ENCODE data around the gene SETD5. TPM values are rescaled to one million over a fixed set of nuclear protein-coding genes. Genes with fewer than 3 reads are reported as not detected.

The SETD5 gene
- total RNA-seq, 2 experiments from 2014 or later: 118 to 128 TPM

DNA sequence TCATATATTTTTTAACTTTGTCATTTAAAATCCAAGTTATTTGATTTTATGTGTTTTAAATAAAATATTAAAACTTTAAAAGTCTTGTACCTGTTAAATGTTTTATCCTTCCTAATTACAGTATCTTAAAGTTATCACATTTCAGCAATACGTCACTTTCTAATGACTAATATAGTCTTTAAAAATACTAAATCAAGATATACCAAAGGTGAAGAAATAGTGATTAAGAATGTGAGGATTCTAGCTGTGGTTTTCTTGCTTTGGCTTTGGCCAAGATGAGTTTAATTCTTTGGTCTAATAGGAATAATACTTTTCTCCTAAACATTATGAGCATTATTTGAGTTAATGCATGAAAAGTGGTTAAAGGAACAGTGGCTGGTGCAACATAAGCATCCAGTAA lies 13.9 kb downstream of the SETD5 start:
- intact Hi-C loops (cut with micrococcal nuclease): no loop called here
- ChIA-PET CTCF (interaction anchor here (1.5 kb wide), 1 partner anchor 8 kb away, joined by 3 read pairs; no protein-coding TSS in a partner anchor), POLR2A (no interaction called here)
- Mint-ChIP-seq H3K27ac (no peak overlapping the region), H3K27me3 (no peaks in the 10 kb centered on the region), H3K4me1 (ENCODE audit: low read depth) (peaks cover 66% of the 10 kb centered on the region), H3K4me3 (no peak overlapping the region), H3K9me3 (peaks cover 2% of the 10 kb centered on the region), H3K36me3 (ENCODE audit: low read depth) (peaks cover 36% of the 10 kb centered on the region)
- TF ChIP-seq, protein P1, sequence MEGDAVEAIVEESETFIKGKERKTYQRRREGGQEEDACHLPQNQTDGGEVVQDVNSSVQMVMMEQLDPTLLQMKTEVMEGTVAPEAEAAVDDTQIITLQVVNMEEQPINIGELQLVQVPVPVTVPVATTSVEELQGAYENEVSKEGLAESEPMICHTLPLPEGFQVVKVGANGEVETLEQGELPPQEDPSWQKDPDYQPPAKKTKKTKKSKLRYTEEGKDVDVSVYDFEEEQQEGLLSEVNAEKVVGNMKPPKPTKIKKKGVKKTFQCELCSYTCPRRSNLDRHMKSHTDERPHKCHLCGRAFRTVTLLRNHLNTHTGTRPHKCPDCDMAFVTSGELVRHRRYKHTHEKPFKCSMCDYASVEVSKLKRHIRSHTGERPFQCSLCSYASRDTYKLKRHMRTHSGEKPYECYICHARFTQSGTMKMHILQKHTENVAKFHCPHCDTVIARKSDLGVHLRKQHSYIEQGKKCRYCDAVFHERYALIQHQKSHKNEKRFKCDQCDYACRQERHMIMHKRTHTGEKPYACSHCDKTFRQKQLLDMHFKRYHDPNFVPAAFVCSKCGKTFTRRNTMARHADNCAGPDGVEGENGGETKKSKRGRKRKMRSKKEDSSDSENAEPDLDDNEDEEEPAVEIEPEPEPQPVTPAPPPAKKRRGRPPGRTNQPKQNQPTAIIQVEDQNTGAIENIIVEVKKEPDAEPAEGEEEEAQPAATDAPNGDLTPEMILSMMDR (IDR thresholded peaks at IDR 0.05): no peak
- no peak for ATAC-seq
- DNase-seq: no peak

DNA sequence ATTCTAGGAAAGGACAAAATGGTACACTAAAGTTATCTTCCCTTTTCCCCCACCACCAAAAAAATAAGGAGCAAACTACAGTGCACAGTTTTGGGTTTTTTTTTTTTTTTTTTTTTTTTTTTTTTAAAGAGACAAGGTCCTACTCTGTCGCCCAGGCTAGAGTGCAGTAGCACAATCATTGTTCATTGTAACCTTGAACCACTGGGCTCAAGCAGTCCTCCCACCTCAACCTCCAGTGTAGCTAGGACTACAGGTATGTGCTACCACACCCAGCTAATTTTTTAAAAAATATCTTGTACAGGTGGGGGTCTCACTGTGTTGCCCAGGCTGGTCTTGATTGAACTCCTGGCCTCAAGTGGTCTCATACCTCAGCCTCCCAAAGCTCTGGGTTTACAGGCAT lies 14.9 kb downstream of the SETD5 start:
- POLR2A ChIA-PET: interaction anchor here (2.2 kb wide), 1 partner anchor 9 kb away, joined by 4 read pairs; no protein-coding TSS in a partner anchor

DNA sequence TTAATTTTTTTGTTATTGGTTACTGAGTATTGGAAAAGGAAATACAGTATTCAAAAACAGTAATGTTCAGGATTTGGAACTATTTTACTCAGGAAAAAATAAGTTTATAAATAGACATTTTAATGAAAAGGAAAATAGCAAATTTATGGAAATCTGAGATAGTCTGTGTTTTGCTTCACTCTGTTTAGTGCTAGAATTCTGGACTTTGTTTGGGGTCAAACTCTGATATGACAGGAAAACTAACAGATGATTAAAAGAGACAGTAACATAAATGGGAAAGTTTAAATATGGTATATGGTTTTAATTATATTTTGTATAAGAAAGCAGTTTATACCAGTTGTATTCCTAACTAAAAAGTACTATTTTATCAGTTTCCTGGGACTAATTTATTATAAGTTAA lies 17.4 kb downstream of the SETD5 start:
- no peak for DNase-seq
- Mint-ChIP-seq H3K4me3 (no peak overlapping the region), H3K27ac (no peak overlapping the region), H3K4me1 (ENCODE audit: low read depth) (peaks cover 53% of the 10 kb centered on the region), H3K27me3 (no peaks in the 10 kb centered on the region), H3K36me3 (ENCODE audit: low read depth) (peaks cover 27% of the 10 kb centered on the region), H3K9me3 (peaks cover 2% of the 10 kb centered on the region)
- CTCF ChIA-PET: interaction anchor here (1.9 kb wide), 1 partner anchor 10 kb away, joined by 7 read pairs; no protein-coding TSS in a partner anchor
- no peak for ATAC-seq
- intact Hi-C loops (cut with micrococcal nuclease): no loop called here
- TF ChIP-seq, protein P1 (IDR thresholded peaks at IDR 0.05): no peak
- POLR2A ChIA-PET: no interaction called here

More for the DNA sequence above, 14.9 kb downstream of the SETD5 start:
- no peak for ATAC-seq
- no peak overlapping the region for H3K4me3 Mint-ChIP-seq
- no peak for DNase-seq
- intact Hi-C loops (cut with micrococcal nuclease): no loop called here
- H3K27ac Mint-ChIP-seq: peak overlapping the region; percentile 10
- H3K27me3 Mint-ChIP-seq: no peaks in the 10 kb centered on the region
- TF ChIP-seq, protein P1 (IDR thresholded peaks at IDR 0.05): no peak
- CTCF ChIA-PET: no interaction called here
- H3K9me3 Mint-ChIP-seq: peaks cover 2% of the 10 kb centered on the region
- H3K36me3 Mint-ChIP-seq (ENCODE audit: low read depth): peaks cover 37% of the 10 kb centered on the region
- H3K4me1 Mint-ChIP-seq (ENCODE audit: low read depth): peaks cover 61% of the 10 kb centered on the region

DNA sequence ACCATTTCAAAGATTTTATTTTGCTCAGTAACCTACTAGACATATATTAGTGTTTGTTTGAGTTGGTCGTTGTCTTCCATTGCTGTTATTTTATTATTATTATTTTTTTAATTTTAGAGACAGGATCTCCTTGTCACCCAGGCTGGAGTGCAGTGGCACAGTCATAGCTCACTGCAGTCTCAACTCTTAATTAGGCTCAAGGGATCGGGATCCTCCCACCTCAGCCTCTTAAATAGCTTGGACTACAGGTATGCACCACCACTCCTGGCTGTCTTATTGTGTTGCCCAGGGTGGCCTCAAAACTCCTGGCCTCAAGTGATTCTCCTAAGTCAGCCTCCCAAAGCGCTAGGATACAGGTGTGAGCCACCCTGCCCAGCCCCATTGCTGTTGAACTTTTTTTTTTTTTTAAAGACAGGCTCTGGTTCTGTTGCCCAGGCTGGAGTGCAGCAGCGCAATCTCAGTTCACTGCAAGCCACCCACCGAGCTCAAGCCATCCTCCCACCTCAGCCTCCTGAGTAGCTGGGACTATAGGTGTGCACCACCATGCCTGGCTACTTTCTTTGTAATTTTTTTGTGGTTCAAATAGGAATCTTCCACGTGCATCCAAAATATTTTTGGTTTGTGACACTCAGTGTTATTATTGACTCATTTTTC lies 18.2 kb downstream of the SETD5 start:
- H3K27ac Mint-ChIP-seq: peak overlapping the region; percentile 19
- H3K4me1 Mint-ChIP-seq (ENCODE audit: low read depth): peaks cover 53% of the 10 kb centered on the region

More for the DNA sequence above, 18.2 kb downstream of the SETD5 start:
- TF ChIP-seq, protein P1 (IDR thresholded peaks at IDR 0.05): no peak
- POLR2A ChIA-PET: interaction anchor here (1.9 to 2.3 kb wide), 2 partner anchors 13 to 19 kb away, joined by 10 to 20 read pairs; partner anchors contain the start of gene SETD5
- Mint-ChIP-seq H3K9me3 (peaks cover 2% of the 10 kb centered on the region), H3K36me3 (ENCODE audit: low read depth) (peaks cover 21% of the 10 kb centered on the region), H3K4me3 (no peak overlapping the region), H3K27me3 (no peaks in the 10 kb centered on the region)
- intact Hi-C loops (cut with micrococcal nuclease): no loop called here
- DNase-seq (no peak), ATAC-seq (no peak)
- CTCF ChIA-PET: interaction anchor here (0.8 to 1.9 kb wide), 5 partner anchors 10 to 62 kb away, joined by 3 to 7 read pairs (median 4); no protein-coding TSS in a partner anchor
